HEK293 (cell line): ENCODE results near the gene KLHL40.

Experiments used
- CTCF ChIP-seq: fragments of 450-650 bp; formaldehyde crosslinking; IDR thresholded peaks from 2 replicates; pipeline ENCODE4 v1.5.1; 2016; ENCODE audit warnings: missing biosample characterization, missing genetic modification characterization
- ZBTB1 ChIP-seq: fragments of 450-650 bp; formaldehyde crosslinking; IDR thresholded peaks from 2 replicates; pipeline ENCODE4 v1.5.1; 2016; ENCODE audit warnings: missing biosample characterization, missing genetic modification characterization
- ZBTB11 ChIP-seq: fragments of 450-650 bp; formaldehyde crosslinking; conservative IDR thresholded peaks from 2 replicates; pipeline ENCODE4 v1.5.1; 2016; ENCODE audit warnings: low read depth, missing biosample characterization, missing genetic modification characterization
- ZBTB21 ChIP-seq: fragments of 450-650 bp; formaldehyde crosslinking; IDR thresholded peaks from 2 replicates; pipeline ENCODE4 v1.5.1; 2017; ENCODE audit warnings: missing biosample characterization, missing genetic modification characterization
- ZNF549 ChIP-seq: fragments of 450-650 bp; IDR thresholded peaks from 2 replicates; pipeline ENCODE4 v1.5.1; 2018; ENCODE audit warnings: missing biosample characterization, missing genetic modification characterization, mild to moderate bottlenecking, inconsistent platforms, moderate library complexity
- ZNF624 ChIP-seq: fragments of 450-650 bp; formaldehyde crosslinking; IDR thresholded peaks from 2 replicates; pipeline ENCODE4 v1.5.1; 2017; ENCODE audit warnings: missing biosample characterization, missing genetic modification characterization

- no peak for TF ChIP-seq ZBTB1
- no peak for TF ChIP-seq ZNF624 (tag by site-specific recombination)
- no peak for TF ChIP-seq ZNF549 (tag by site-specific recombination)
- no peak for TF ChIP-seq CTCF (tag by site-specific recombination)
- TF ChIP-seq ZBTB11 (tag by site-specific recombination) = no peak
- TF ChIP-seq ZBTB21 (tag by site-specific recombination) = no peak
Measured at GRCh38 chr3:42681361-42682038, 3.8 kb upstream of the KLHL40 start.
